ENCODE results near the gene APOL6.

APOL6 gene

GRCh38 chr22:35601743-35602615 lies 46.3 kb upstream of the APOL6 start:
- Histone ChIP-seq H3K27me3 (no peaks in the 10 kb centered on the region), H3K4me3 (no peak overlapping the region), H3K4me1 (peaks cover 0 to 14% (median 12%) of the 10 kb centered on the region in 4 donors), H3K36me3 (no peaks in the 10 kb centered on the region), H3K27ac (no peak overlapping the region), H3K9me3 (no peaks in the 10 kb centered on the region)
- no peak for TF ChIP-seq CTCF (IDR thresholded peaks at IDR 0.05)
- intact Hi-C loops (cut with DNase I; ENCODE audit: low total_unique reads) = loop anchor here (10.0 kb wide), 1 partner anchor 513 kb away; no protein-coding TSS in a partner anchor
- peak in 1 of 2 donors; percentile 41 for DNase-seq

DNA sequence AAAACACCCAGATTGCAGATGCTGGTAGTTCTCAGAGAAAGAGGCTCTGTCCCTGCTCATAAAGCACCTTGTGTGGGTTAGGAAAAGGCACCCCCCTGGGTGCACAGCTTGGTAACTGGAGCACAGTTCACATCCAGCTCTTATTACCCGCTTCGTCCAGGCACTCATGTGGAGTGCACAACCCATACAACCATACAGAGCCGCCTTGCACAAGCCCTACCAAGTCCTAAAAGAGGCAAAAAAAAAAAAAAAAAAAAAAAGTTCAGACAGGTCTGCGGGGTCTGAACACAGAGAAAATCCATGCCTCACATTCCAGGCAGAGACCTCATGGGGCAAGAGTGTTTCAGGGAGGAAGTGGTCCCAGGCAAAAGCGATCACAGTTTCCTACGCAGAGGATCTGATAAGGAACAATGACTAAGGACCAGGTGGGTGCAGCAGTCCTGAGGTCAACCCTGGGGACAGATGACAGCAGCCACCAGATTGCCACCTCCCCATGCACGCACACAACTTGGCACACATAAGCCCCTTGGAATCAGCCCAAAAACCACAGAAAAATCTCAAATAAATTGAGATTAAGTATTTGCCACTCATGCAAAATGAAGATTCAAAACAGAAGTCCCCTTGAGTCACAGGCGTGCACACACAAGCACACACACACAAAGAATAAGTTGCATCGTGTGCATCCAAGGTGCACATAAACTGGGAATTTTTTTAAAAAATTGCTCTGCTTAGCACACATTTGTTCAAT lies 43.5 kb upstream of the APOL6 start:
- no peak for TF ChIP-seq CTCF (IDR thresholded peaks at IDR 0.05)
- H3K4me3 ChIP-seq = no peak overlapping the region
- no peaks in the 10 kb centered on the region for H3K27me3 ChIP-seq
- DNase-seq = no peak
- no peaks in the 10 kb centered on the region for H3K9me3 ChIP-seq
- H3K36me3 ChIP-seq = no peaks in the 10 kb centered on the region
- peaks cover 0 to 14% (median 12%) of the 10 kb centered on the region in 4 donors for H3K4me1 ChIP-seq
- no peak overlapping the region for H3K27ac ChIP-seq
- intact Hi-C loops (cut with DNase I; ENCODE audit: low total_unique reads) = loop anchor here (10.0 kb wide), 1 partner anchor 510 kb away; no protein-coding TSS in a partner anchor

DNA sequence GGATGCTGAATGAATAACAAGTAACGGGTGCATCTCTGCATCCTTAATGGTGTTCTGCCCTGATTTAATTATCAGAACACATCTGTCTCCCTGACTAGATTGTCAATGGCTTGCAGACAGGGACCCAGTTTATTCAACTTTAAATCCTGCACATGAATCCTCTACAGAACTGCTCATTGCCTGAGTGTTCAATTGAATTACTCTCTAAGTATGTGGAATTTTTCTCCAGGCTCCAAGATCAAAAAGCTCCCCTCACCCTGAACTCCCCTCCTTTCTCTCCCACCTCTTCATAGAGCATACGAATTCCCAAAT lies 42.9 kb upstream of the APOL6 start:
- H3K9me3 ChIP-seq = no peaks in the 10 kb centered on the region
- DNase-seq = no peak
- TF ChIP-seq CTCF (IDR thresholded peaks at IDR 0.05) = no peak
- H3K4me1 ChIP-seq = peaks cover 0 to 14% (median 12%) of the 10 kb centered on the region in 4 donors
- intact Hi-C loops (cut with DNase I; ENCODE audit: low total_unique reads) = loop anchor here (10.0 kb wide), 1 partner anchor 509 kb away; no protein-coding TSS in a partner anchor
- H3K27me3 ChIP-seq = no peaks in the 10 kb centered on the region
- no peaks in the 10 kb centered on the region for H3K36me3 ChIP-seq
- H3K4me3 ChIP-seq = no peak overlapping the region
- H3K27ac ChIP-seq = no peak overlapping the region

DNA sequence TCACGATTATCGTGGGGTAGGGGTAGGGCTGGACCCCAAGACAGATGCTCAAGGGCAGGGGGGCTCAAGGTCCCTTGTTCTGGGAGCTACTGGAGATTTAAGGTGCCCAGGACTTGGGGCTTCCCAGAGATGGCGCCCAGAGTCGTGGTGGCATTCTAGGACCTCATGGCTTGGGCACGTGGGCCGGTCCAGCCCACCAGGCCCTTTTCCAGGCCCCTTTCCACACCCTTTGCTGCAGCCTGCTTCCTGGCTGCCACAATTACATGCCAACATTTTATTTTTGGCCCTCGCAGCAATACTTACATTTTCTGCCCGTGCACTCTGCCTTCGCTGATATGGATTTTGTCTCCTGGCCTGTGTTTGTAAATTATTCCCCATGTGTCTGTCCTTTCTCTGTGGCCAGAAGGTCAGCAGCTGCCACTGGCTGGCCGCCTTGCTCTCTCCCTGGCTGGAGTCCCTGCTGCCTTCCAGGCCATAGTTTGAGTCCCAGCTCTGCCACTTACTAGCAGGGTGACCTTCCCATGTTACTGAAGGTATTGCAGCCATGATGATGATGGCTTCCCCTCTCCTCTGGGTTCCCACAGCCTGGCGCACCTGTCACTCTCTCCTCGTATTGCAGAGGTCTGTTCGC lies 42.3 kb upstream of the APOL6 start:
- Histone ChIP-seq H3K4me1 (peaks cover 0 to 14% (median 12%) of the 10 kb centered on the region in 4 donors), H3K36me3 (no peaks in the 10 kb centered on the region)

More for the DNA sequence above, 42.3 kb upstream of the APOL6 start:
- DNase-seq = no peak
- H3K9me3 ChIP-seq = no peaks in the 10 kb centered on the region
- no peak overlapping the region for H3K4me3 ChIP-seq
- intact Hi-C loops (cut with DNase I; ENCODE audit: low total_unique reads) = loop anchor here (10.0 kb wide), 1 partner anchor 509 kb away; no protein-coding TSS in a partner anchor
- no peaks in the 10 kb centered on the region for H3K27me3 ChIP-seq
- TF ChIP-seq CTCF (IDR thresholded peaks at IDR 0.05) = no peak
- no peak overlapping the region for H3K27ac ChIP-seq

All from tibial artery (tissue), 4 donors.